ENCODE data around the gene MINK1.

- TF ChIP-seq CTCF (tag by site-specific recombination; IDR thresholded peaks at IDR 0.05) = no peak
- TF ChIP-seq ZNF202 (tag by site-specific recombination; IDR thresholded peaks at IDR 0.05; ENCODE audit: borderline replicate concordance) = no peak
- TF ChIP-seq, protein P1, sequence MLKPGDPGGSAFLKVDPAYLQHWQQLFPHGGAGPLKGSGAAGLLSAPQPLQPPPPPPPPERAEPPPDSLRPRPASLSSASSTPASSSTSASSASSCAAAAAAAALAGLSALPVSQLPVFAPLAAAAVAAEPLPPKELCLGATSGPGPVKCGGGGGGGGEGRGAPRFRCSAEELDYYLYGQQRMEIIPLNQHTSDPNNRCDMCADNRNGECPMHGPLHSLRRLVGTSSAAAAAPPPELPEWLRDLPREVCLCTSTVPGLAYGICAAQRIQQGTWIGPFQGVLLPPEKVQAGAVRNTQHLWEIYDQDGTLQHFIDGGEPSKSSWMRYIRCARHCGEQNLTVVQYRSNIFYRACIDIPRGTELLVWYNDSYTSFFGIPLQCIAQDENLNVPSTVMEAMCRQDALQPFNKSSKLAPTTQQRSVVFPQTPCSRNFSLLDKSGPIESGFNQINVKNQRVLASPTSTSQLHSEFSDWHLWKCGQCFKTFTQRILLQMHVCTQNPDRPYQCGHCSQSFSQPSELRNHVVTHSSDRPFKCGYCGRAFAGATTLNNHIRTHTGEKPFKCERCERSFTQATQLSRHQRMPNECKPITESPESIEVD (tag by site-specific recombination; IDR thresholded peaks at IDR 0.05) = no peak
- no peak for TF ChIP-seq TSHZ1 (tag by site-specific recombination; IDR thresholded peaks at IDR 0.05; ENCODE audit: borderline replicate concordance)
- TF ChIP-seq SETDB1 (IDR thresholded peaks at IDR 0.05; ENCODE audit: insufficient read length, low read length) = no peak
- no peak for TF ChIP-seq SP2 (tag by site-specific recombination; IDR thresholded peaks at IDR 0.05)
Measured at GRCh38 chr17:4940555-4941318, 107.6 kb downstream of the MINK1 start.
